Mesodermal cell (in vitro differentiated cells): ENCODE measurements around the gene UBE2J2.

Source experiments
- H3K27ac ChIP-seq: 2 replicates; pipeline ENCODE4 v1.7.0; 2013; ENCODE audit warnings: mild to moderate bottlenecking, low read depth, low read length, moderate library complexity; ENCODE audit not compliant: severe bottlenecking
- H3K36me3 ChIP-seq: 2 replicates; pipeline ENCODE4 v1.7.1; 2013; ENCODE audit warnings: mild to moderate bottlenecking, low read length, moderate library complexity; ENCODE audit not compliant: control insufficient read depth, insufficient read depth
- H3K4me1 ChIP-seq: one replicate; pipeline ENCODE4 v1.7.1; 2013; ENCODE audit warnings: mild to moderate bottlenecking, low read length; ENCODE audit not compliant: insufficient read depth, control insufficient read depth, poor library complexity, severe bottlenecking
- H3K4me3 ChIP-seq: 2 replicates; pipeline ENCODE4 v1.7.0; 2013; ENCODE audit warnings: low read length, control low read depth, mild to moderate bottlenecking; ENCODE audit not compliant: insufficient read depth, poor library complexity, severe bottlenecking; ENCODE audit errors: extremely low read depth
- H3K9me3 ChIP-seq: 2 replicates; pipeline ENCODE4 v1.7.1; 2013; ENCODE audit warnings: mild to moderate bottlenecking, low read length, moderate library complexity; ENCODE audit not compliant: control insufficient read depth
- WGBS, 2 experiments: methylation state at CpG; one replicate each; pipeline ENCODE4 v1.1.5; 2013; ENCODE audit warnings: missing lambda C conversion rate in 2 of 2; ENCODE audit not compliant: insufficient coverage in 2 of 2; 5-methylcytosine and 5-hydroxymethylcytosine counted together

Gene UBE2J2

DNA sequence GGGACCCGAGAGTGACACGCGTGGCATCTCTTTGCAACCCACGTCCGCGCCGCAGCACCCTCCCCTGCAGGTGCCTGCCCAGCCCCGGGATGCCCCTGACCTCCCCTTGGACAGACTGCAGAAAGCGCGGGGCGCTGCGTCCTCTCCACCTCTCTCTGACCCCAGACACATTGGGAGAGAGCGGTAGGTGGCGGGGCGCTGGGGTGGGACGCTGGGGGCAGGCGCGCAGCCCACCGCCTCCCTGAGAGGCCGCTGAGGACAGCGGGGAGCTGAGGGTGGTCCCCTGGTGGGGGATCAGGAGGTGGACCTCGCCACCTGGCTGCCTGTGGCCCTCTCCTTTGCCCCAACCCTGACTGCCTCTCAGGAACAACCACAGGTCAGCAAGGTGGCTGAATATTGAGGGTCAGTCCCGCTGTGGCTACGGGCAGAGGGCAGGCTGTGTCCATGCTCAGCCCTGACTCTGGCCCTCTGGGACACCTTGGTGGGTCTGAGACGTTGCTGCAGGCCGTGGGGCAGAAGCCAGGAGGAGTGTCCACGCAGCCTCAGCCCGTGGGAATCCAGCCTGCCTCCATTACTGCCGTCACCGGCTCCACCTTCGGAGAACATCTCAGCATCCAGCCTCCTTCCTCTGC is 761 bp upstream of the UBE2J2 start:
- H3K4me1 ChIP-seq: peaks cover 9% of the 10 kb centered on the region
- H3K9me3 ChIP-seq: no peaks in the 10 kb centered on the region
- 40 to 62% methylated on average over 20 to 24 of the region's 31 CpGs for WGBS, 2 experiments
- peak overlapping the region; percentile 87 for H3K4me3 ChIP-seq
- H3K36me3 ChIP-seq: peaks cover 22% of the 10 kb centered on the region
- H3K27ac ChIP-seq: no peak overlapping the region

DNA sequence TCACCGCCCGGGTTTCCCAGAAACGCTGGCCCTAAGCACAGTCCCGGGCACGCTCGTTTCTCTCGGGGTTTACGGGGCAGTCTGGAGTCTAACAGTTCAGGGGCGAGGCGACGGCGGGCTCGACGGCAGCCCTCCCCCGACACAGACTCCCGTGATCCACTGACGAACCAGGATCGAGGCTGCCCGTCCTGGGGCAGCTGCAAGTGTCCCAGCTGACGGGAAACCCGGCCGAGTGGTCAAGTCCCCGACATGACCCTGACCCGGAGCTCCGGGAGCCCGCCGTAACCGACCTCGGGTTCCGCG is 494 bp downstream of the UBE2J2 start:
- 0 to 1% methylated on average over 31 of the region's 31 CpGs for WGBS, 2 experiments
- H3K27ac ChIP-seq: peak overlapping the region; percentile 45

DNA sequence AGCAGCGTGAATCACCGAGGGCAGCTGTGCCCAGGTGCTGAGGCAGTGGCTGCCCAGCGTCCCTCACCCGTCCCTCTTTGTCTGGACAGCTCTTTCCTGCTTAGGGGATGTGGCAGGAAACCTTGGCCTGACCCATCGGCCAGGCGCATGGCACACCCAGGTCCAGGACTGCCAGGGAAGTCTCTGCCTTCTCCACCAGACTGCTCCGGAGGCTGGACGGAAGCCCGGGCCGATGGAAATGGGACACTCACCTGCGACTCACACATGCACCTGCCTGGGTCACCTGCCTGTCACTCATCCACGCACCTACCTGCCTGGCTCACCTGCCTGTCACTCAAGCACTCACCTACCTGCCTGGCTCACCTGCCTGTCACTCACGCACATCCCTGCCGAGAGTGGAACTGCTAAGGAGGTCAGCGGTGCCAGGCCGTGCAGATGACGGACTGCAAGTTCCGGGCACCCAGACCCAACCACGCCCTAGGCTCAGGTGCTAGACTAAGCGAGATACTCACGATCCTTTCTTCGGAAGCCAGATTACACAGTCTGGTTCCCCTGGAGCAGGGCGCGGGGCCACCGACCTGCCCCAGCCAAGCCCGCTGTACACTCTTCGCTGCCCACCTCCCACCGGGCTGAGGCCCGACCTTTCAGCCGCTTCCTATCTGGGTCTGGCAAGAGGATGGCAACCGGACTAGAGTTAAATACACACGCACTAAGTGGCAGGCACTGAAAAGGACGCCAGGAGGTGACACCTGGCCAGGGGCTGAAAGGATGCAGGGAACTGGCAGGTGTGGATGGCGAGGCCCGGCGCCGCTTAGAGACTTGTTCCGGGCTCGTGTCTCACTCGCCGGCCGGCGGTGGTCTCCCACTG is 1.1 kb downstream of the UBE2J2 start:
- no peaks in the 10 kb centered on the region for H3K9me3 ChIP-seq
- H3K27ac ChIP-seq: peak overlapping the region; percentile 45
- H3K4me3 ChIP-seq: peak overlapping the region; percentile 87
- H3K4me1 ChIP-seq: peaks cover 9% of the 10 kb centered on the region
- 53 to 58% methylated on average over 42 to 43 of the region's 43 CpGs for WGBS, 2 experiments
- peaks cover 36% of the 10 kb centered on the region for H3K36me3 ChIP-seq

More for the DNA sequence above, 494 bp downstream of the UBE2J2 start:
- peaks cover 30% of the 10 kb centered on the region for H3K36me3 ChIP-seq
- H3K4me3 ChIP-seq: peak overlapping the region; percentile 87
- no peaks in the 10 kb centered on the region for H3K9me3 ChIP-seq
- peaks cover 9% of the 10 kb centered on the region for H3K4me1 ChIP-seq

DNA sequence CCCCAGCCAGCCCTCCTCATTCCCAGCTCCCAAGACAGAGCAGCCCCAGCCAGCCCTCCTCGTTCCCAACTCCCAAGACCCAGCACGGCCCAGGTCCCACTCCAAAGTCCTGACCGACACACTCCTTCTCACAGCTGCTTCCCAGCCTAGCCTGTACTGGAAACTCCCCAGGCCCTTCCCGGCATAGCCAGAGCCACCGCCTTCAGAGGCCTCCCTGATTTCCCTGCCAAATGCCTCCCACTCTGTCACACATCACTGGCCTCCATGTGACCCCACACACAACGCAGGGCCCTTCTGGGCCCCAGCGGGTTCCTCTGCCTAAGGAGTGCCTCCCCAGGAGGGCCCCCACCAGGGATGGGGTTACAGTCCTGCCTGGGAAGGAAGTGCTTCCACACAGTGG is 2.8 kb downstream of the UBE2J2 start:
- H3K4me1 ChIP-seq: peaks cover 9% of the 10 kb centered on the region
- no peak overlapping the region for H3K27ac ChIP-seq
- H3K4me3 ChIP-seq: no peak overlapping the region
- 95 to 100% methylated on average over 5 to 6 of the region's 7 CpGs for WGBS, 2 experiments
- H3K36me3 ChIP-seq: peaks cover 50% of the 10 kb centered on the region
- H3K9me3 ChIP-seq: no peaks in the 10 kb centered on the region

DNA sequence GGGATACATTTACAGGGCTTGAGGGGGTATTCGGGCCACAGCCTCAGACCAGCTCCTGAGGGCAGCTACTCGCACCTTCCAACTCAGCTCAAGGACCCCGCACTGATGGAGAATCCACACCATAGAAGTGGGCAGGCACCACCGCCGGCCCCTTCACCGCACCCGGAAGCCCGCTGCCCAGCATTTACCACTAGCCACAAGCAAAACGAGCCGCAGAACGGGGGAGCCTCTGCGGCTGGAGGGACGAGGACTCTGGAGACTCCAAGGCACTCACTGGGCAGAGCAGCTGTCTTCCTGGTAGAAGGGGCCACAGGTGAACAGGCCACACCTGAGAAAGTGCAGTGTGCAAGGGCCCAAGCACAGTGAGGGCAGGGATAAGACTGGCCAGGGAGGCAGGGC is 5.4 kb downstream of the UBE2J2 start:
- no peak overlapping the region for H3K4me3 ChIP-seq
- WGBS, 2 experiments: 97 to 100% methylated on average over 10 to 13 of the region's 13 CpGs
- H3K9me3 ChIP-seq: no peaks in the 10 kb centered on the region
- H3K36me3 ChIP-seq: peaks cover 69% of the 10 kb centered on the region
- H3K4me1 ChIP-seq: peaks cover 16% of the 10 kb centered on the region
- H3K27ac ChIP-seq: no peak overlapping the region

DNA sequence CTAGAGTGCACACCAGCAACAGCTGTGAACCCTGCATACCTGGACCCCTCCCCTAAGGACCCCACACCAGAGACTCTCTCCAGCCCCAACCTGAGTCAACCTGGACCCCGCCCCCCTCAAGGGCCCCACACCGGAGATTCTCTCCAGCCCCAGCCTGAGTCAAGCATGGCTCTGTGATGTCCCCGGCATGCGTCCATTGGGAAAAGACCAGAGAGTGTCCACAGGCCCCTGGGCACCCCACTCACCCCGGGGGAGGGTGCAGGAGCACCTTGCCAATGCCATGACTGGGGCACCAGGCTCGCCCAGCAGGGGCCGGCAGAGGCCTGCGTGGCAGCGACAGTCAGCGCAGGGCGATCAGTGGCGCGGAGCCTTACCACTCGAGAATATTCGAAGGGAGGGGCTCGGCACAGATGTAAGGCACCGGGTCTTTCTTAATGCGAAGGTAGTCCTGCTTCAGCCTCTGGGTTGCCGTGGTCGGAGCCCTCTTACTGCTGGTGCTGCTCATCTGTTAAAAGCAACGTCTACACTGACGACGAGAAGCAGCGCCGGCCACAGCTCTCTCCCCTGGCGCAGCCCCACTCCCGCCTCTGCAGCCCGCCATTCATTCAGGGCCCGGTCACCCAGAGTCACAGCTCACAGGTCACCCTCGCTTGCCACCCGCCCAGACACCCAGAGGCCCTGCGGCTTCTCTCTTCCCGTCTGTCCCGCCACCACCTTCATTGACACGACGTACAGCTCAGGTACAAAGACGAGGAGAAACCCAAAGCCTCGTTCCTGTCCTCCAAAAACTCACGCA is 6.0 kb downstream of the UBE2J2 start:
- no peaks in the 10 kb centered on the region for H3K9me3 ChIP-seq
- no peak overlapping the region for H3K27ac ChIP-seq
- H3K36me3 ChIP-seq: peaks cover 75% of the 10 kb centered on the region
- WGBS, 2 experiments: 97% methylated on average over 39 of the region's 39 CpGs
- H3K4me1 ChIP-seq: peaks cover 16% of the 10 kb centered on the region
- no peak overlapping the region for H3K4me3 ChIP-seq

DNA sequence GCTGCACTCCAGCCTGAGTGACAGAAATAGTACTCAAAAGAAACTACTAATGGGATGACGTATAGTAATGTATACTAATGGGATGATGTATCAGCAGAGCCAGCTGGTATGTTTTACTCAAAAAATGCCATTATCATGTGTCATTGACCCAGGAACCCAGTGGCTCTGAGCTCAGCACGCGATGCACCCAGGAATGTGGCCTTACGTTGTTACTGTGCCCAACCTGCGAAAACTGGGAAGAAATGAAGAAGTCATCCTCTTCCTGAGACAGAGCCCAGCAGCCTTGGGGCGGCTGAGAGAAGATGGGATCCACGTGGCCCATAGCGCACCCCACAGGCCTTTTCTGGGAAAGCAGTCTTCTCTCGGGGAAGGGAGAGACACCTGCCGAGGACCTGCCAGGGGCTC is 8.8 kb downstream of the UBE2J2 start:
- H3K36me3 ChIP-seq: peaks cover 84% of the 10 kb centered on the region
- peaks cover 7% of the 10 kb centered on the region for H3K4me1 ChIP-seq
- WGBS, 2 experiments: 92 to 95% methylated on average over 9 to 10 of the region's 10 CpGs
- H3K9me3 ChIP-seq: no peaks in the 10 kb centered on the region
- no peak overlapping the region for H3K4me3 ChIP-seq
- H3K27ac ChIP-seq: peak overlapping the region; percentile 80

DNA sequence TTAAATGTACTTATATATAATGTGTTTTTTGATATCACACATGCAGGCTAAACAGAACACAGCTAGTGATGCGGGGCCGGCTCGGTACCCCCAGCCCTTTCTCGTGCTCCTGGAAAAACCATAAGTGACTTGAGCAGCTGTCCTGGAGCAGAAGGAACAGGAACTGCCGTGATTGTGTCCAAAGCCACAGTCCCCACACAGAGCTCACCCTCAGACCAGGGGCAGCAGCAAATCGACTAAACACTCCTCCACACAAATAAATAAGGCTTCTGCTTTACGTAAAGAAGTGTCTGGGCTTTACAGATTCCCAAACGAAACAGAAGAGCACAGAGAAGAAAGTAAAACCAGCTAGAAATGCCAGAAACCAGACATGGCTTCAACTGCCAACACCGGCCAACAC is 9.6 kb downstream of the UBE2J2 start:
- H3K9me3 ChIP-seq: no peaks in the 10 kb centered on the region
- no peak overlapping the region for H3K27ac ChIP-seq
- H3K4me3 ChIP-seq: no peak overlapping the region
- peaks cover 7% of the 10 kb centered on the region for H3K4me1 ChIP-seq
- H3K36me3 ChIP-seq: peaks cover 90% of the 10 kb centered on the region
- 88 to 99% methylated on average over 8 to 9 of the region's 9 CpGs for WGBS, 2 experiments

DNA sequence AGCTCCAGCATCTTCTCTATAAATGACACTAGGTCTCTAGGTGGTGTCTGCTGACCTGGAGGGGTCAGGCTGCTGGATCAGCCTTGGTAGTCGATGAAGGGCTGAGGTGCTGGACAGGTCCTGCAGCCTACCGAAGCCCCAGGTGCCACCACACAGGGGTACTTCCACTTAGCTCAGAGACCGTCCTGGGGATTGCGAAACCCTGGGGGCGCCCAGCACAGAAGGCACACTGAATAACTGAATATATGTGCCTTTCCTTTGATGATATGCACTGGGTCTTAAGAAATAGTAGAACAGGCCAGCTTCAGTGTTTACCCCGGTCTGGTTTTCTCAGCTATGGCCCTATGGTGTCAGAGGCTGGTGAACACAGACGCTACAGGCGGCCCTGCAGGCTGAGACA is 10.9 kb downstream of the UBE2J2 start:
- no peak overlapping the region for H3K27ac ChIP-seq
- H3K36me3 ChIP-seq: peaks cover 79% of the 10 kb centered on the region
- H3K4me1 ChIP-seq: peaks cover 7% of the 10 kb centered on the region
- WGBS, 2 experiments: 97 to 100% methylated on average over 5 to 6 of the region's 8 CpGs
- no peaks in the 10 kb centered on the region for H3K9me3 ChIP-seq
- H3K4me3 ChIP-seq: no peak overlapping the region

DNA sequence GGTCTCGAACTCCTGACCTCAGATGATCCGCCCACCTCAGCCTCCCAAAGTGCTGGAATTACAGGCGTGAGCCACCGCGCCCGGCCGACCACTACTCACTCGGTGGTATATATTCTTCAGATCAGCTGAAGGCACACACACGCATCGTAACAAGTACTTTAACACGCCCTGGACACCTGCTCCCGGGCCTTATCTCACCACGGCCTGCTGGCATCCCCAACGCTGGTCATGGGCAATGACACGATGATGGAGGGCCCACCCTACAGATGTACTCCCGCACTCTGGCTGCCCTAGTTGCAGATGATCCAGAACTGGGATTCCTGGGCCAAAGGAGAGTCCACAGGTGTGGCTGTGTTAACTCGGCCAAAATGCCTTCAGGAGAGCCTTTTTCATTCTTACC is 11.6 kb downstream of the UBE2J2 start:
- Histone ChIP-seq H3K36me3 (peaks cover 78% of the 10 kb centered on the region), H3K27ac (no peak overlapping the region), H3K9me3 (no peaks in the 10 kb centered on the region), H3K4me3 (no peak overlapping the region), H3K4me1 (peaks cover 7% of the 10 kb centered on the region)
- WGBS, 2 experiments: 97 to 98% methylated on average over 17 of the region's 17 CpGs
